Kidney epithelial cell (primary cell): ENCODE results near the gene CNOT4. TPM values are rescaled to one million over a fixed set of nuclear protein-coding genes. Genes with fewer than 3 reads are reported as not detected.

Experiments used
- DNase-seq: peaks from one replicate; pipeline ENCODE4 v3.0.0-alpha.2; 2010; ENCODE audit warnings: low read depth
- H3K27me3 ChIP-seq: 2 replicates; pipeline ENCODE4 v1.6.0; 2011; ENCODE audit warnings: low read length; ENCODE audit not compliant: control insufficient read depth, insufficient read depth
- H3K36me3 ChIP-seq: 2 replicates; pipeline ENCODE4 v1.5.1; 2011; ENCODE audit warnings: low read length; ENCODE audit not compliant: control insufficient read depth, insufficient read depth
- H3K4me3 ChIP-seq: 2 replicates; pipeline ENCODE4 v1.5.1; 2011; ENCODE audit warnings: low read depth, mild to moderate bottlenecking, control low read depth, low read length
- CTCF ChIP-seq: IDR thresholded peaks from 2 replicates; pipeline ENCODE4 v1.5.1; 2011; ENCODE audit warnings: mild to moderate bottlenecking, moderate library complexity, low read length, control low read depth, inconsistent platforms; ENCODE audit not compliant: insufficient read depth, poor library complexity, severe bottlenecking
- total RNA-seq: library from RNA; depleted of rRNA; stranded (reverse); fragments of >200 nt; gene quantifications from 2 replicates; pipeline ENCODE4 v1.2.3, GENCODE V29; 2015

The CNOT4 gene
- total RNA-seq, 1 donor from 2014 or later = 10.9 TPM

GRCh38 chr7:135365721-135366120 lies 144.2 kb downstream of the CNOT4 start:
- TF ChIP-seq CTCF = no peak
- Histone ChIP-seq H3K4me3 (no peak overlapping the region), H3K36me3 (no peaks in the 10 kb centered on the region), H3K27me3 (no peaks in the 10 kb centered on the region)
- no peak for DNase-seq

- no peak for TF ChIP-seq CTCF
Observed at GRCh38 chr7:135364206-135364605, 145.7 kb downstream of the CNOT4 start.

GRCh38 chr7:135362871-135363270 lies 147.0 kb downstream of the CNOT4 start:
- TF ChIP-seq CTCF = peak; percentile 18
- Histone ChIP-seq H3K36me3 (no peaks in the 10 kb centered on the region), H3K27me3 (no peaks in the 10 kb centered on the region), H3K4me3 (no peak overlapping the region)
- no peak for DNase-seq

More at GRCh38 chr7:135364206-135364605, 145.7 kb downstream of the CNOT4 start:
- Histone ChIP-seq H3K27me3 (no peaks in the 10 kb centered on the region), H3K4me3 (no peak overlapping the region), H3K36me3 (no peaks in the 10 kb centered on the region)
- DNase-seq = no peak

- H3K27me3 ChIP-seq = no peaks in the 10 kb centered on the region
- DNase-seq = no peak
- H3K4me3 ChIP-seq = no peak overlapping the region
- H3K36me3 ChIP-seq = no peaks in the 10 kb centered on the region
- no peak for TF ChIP-seq CTCF
Observed at GRCh38 chr7:135361788-135362187, 148.1 kb downstream of the CNOT4 start.

GRCh38 chr7:135359615-135360014 lies 150.3 kb downstream of the CNOT4 start:
- DNase-seq = no peak
- TF ChIP-seq CTCF = no peak
- Histone ChIP-seq H3K36me3 (no peaks in the 10 kb centered on the region), H3K27me3 (no peaks in the 10 kb centered on the region), H3K4me3 (no peak overlapping the region)

- Histone ChIP-seq H3K27me3 (no peaks in the 10 kb centered on the region), H3K36me3 (no peaks in the 10 kb centered on the region), H3K4me3 (no peak overlapping the region)
- no peak for TF ChIP-seq CTCF
- no peak for DNase-seq
Observed at GRCh38 chr7:135355377-135356048, 154.4 kb downstream of the CNOT4 start.
